ENCODE results near the gene POC5.
"Not testable (repeated sequence)": the region's sequence is repeated elsewhere in the genome, so short reads cannot be mapped to it uniquely, and the experiment has no call there.

The POC5 gene, protein sequence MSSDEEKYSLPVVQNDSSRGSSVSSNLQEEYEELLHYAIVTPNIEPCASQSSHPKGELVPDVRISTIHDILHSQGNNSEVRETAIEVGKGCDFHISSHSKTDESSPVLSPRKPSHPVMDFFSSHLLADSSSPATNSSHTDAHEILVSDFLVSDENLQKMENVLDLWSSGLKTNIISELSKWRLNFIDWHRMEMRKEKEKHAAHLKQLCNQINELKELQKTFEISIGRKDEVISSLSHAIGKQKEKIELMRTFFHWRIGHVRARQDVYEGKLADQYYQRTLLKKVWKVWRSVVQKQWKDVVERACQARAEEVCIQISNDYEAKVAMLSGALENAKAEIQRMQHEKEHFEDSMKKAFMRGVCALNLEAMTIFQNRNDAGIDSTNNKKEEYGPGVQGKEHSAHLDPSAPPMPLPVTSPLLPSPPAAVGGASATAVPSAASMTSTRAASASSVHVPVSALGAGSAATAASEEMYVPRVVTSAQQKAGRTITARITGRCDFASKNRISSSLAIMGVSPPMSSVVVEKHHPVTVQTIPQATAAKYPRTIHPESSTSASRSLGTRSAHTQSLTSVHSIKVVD
- 22.7 to 38.6 reads per million in 2 experiments for total RNA-seq

DNA sequence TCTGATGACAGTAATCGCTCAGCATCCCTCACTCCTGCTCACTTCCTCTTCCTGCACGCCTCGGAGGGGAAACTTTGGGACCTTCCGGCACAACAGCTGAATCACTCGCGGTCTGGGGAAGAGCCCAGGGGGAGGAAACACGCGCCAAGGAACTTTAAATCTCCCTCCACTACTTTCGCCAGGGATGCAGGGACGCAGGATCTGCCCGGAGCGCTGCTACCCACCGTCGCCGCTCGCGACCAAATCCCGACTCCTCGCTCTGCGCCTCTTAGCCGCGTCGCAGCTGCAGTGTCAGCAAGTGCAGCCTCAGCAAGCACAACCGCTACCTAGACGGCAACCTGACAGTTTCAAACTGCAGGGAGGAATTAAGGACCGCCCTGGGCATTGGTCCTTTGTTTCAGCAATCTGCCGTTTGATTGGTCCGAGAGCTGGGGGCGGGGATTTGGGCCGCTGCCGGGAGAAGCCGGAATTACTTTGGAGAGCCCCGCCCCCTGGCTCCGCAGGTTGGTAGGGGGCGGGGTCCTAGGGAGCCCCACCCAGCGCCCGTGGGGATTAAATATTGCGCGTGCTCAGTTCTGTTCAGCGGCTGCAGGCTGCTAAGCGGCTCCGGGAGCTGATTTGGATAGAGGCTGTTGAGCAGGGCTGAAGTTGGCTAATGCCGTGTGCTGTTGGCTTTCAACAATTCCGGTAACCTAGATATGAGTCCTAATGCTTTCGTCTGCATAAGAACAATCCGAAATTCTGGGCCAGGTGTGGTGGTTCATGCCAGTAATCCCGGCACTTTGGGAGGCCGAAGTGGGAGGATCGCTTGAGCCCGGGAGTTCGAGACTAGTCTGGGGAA is at the start of gene POC5:
Gene POC5, minus strand, starts transcription at position 356 of the 841 bp plus-strand sequence. CDS start 4,500 bp downstream, outside the sequence.
- peak; percentile 96 for DNase-seq (ENCODE audit: low read depth)

DNA sequence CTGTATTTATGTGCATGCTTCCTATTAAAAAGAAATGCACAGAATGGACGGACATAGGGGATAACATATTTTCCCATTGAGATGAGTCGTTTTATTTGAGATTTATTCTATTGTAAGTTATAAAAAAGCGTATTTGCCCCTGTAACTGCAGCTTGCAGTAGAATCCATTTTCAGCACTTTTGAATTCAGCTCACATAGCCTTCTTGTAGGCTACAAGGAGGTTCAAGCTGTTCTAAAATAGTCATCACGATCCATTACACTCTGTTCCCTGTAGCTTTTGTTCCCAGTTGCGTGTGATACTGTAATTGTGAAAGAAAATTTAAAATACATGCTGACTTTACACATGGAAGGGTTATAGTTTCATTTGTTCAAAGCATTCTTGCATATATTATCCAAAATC is 40.9 kb upstream of the POC5 start:
- DNase-seq (ENCODE audit: low read depth), result no peak

DNA sequence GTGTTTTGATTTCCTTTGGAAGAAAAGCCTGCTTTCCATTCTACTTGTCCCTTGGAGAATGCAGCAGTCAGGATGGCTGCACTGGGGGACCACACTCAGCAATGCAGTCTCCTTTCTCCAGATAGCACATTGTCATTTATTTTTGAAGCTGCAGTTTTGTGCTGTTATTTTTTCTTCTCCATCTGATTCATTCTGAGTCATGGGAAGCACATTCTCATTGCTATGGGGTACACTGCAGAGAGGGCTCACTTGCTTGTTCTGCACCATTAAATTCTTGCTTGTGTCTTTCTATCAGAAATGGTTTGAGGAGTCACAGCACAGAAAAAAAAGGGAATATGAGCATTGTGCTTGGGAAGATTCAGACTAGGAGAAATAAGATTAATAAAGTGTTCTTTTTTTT is 39.7 kb upstream of the POC5 start:
- DNase-seq (ENCODE audit: low read depth), result no peak

DNA sequence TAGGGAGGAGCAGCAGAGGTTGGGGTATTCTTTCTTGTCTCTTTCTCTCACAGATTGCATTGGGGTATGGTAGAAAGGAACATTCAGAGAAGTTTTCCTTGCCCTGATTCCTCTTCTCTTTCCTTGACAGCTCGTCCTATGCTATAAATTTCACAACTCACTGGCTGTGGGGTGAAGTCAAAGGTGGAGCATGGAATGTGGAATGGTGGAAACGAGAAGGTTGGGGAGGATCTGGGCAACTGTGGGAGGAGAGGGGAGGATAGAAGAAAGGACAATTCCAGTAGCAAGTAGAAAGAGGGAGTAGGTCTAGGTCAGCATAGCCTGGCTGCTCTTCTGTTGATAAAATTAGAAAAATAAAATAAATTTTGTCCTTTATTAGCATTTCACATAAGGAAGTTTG is 39.0 kb upstream of the POC5 start:
- no peak for DNase-seq (ENCODE audit: low read depth)

DNA sequence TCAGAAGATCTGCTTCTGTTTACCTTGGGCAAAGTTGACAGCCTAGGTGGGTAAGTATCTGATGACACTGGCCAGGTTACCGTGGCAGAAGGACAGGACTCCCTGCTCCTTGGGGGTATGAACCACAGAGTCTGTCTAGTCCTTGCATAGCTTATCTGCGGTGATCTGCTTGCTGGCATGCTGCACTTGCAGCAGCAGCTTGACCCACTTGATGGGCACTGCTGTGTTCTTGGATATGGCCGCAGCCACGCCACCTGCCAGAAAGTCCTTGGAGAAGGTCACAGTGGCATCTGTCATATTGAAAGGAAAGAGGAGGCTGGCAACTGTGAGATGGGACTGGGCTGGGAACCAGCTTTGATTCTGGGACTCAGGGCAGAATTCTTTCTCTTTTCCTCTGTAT is 35.9 kb upstream of the POC5 start:
- DNase-seq (ENCODE audit: low read depth), result no peak

DNA sequence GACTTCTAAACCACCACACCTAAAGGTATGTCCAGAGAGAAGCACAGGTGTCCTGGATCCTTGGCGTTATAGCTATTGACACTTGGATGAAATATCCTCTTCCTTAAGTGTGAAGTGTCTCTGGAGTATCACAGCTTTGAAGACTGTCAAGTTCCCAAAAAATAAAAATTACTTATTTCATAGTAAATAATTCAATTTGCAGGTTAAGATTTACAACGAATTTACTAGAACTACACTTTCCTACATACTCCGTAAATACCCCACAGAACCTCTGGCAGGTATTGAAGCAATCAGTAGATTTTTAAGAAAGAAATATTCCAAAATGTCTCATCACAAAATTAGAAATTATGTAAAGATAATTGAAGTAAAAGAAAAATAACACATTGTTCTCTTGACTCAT is 27.1 kb upstream of the POC5 start:
- DNase-seq (ENCODE audit: low read depth), result no peak

DNA sequence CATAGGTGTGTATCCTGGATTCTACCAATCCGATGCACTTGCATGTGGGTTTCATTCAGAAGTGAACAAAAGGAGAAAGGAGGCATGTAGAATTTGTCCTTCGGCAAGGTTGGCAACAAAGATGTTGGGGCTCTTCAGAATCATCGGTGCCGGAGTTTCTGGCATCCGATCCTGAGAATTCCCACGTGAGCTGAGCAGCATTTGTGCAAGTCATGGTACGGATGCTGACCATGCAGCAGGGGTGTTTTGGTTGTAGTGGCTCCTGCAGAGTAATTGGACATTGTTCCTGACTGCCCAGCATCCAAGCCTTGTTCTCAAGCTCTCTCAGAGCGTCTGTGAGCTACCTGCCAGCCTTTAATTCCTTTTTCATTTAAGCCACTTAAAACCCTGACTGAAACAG is 19.0 kb upstream of the POC5 start:
- no peak for DNase-seq (ENCODE audit: low read depth)

DNA sequence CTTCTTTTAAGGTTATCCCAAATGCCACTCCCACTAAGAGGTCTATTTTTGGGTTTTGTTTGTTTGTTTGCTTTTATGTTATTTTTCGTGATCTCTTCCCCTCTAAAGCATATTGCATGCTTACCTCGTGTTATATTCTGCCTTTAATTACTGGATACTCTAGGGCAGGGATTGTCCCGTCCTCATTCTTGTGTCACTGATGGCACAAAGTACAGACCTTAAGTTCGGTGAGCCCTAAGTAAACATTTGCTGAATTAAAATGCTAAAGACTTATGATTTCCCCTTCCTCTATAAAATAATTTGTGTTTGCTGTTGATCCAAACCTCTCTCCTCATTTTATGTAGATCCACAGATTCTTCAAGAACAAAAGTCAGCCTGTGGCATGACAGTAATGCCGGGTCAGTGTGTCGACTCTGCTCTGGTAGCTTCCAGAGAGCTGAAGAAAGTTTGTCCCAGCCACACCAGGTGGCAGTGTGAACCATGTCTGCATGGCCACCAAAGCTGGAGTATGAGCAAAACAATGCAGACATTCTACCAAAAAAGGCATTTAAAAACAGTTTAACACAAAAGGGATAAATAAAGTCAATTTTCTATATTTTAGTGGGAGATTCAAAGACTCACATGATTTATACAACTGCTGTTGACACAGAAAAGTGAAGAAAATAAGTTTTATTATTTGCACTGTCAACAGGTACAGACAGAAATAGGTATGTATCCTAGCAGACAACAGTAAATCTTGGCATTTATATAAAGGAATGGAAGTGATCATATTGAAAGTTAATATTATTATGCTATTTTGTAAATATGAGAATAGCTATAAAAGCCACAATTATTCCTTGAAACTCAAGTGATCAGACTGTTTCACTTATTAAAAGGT is 17.9 kb upstream of the POC5 start:
- no peak for DNase-seq (ENCODE audit: low read depth)

DNA sequence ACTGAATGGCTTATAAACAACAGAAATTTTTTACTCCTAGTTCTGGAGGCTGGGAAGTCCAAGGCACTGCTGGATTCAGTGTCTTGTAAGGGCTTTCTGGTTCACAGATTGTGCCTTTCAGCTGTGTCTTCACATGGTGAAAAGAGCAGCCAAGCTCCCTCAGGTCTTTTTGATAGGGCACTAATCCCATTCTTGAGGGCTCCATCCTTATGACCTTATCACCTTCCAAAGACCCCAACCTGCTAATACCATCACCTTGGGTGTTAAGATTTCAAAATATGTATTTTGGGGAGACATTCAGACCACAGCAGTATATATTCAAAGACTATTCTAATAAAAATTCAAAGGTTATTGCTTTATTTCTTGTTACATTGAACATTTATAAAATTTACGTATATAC is 16.5 kb upstream of the POC5 start:
- DNase-seq (ENCODE audit: low read depth), result no peak

DNA sequence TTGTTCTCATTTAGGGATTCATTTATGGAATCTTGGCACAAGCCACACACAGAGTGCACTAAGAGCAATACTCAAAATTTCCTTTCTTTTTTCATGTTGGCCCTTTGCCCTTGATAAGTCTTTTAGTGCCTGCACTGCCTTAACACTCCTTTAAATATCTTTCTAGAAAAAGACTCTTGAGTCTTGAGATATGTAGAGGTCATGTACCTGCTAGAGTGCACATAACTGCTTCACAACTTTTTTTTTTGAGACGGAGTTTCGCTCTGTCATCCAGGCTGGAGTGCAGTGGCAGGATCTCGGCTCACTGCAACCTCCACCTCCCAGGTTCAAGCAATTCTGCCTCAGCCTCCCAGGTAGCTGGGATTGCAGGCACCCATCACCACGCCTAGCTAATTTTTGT is 14.3 kb upstream of the POC5 start:
- not testable (repeated sequence) for DNase-seq (ENCODE audit: low read depth)

DNA sequence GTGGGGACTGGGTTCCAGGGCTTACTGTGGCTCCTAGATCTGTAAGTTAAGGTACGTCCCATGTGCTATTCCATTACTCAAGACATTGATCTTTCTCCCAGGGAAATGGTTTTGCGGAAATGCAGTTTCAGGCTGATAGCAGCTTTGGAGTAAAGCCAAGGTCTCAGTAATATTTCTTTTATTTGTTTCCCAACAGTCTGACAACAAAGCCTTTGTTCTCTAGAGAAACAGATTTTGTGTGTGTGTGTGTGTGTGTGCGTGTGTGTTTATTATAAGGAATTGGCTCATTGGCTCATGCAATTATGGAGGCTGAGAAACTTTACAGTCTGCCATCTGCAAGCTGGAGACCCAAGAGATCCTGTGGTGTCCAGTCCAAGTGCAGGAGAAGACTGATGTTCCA is 12.1 kb upstream of the POC5 start:
- DNase-seq (ENCODE audit: low read depth), result no peak

DNA sequence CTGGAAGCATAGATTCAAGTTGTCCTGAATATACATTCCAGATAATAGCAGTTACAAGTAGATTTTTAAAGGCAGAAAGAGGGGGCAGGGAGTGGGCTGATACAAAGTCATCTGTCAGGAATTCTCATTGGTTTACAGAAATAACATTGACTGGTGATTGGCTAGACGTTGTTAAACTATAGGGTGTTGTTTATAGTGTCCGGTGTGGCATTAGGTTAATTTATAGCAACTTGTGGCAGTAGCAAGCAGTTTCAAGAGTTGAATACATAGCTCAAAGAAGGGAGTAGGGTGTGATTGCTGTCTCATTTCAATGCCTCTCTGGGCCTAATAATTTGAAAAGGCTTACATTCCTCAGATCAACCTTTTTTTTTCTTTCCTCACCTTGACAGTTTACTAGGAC is 10.7 kb upstream of the POC5 start:
- DNase-seq (ENCODE audit: low read depth), result no peak

DNA sequence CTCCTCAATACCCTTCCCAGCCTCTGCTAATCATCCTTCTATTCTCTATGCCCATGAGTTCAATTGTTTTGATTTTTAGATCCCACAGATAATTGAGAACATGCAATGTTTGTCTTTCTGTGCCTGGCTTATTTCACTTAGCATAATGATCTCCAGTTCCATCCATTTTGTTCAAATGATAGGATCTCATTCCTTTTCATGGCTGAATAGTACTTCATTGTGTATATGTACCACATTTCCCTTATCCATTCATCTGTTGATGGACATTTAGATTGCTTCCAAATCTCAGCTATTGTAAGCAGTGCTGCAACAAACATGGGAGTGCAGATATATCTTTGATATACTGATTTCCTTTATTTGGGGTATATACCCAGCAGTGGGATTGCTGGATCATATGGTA is 9.0 kb upstream of the POC5 start:
- DNase-seq (ENCODE audit: low read depth), result not testable (repeated sequence)

DNA sequence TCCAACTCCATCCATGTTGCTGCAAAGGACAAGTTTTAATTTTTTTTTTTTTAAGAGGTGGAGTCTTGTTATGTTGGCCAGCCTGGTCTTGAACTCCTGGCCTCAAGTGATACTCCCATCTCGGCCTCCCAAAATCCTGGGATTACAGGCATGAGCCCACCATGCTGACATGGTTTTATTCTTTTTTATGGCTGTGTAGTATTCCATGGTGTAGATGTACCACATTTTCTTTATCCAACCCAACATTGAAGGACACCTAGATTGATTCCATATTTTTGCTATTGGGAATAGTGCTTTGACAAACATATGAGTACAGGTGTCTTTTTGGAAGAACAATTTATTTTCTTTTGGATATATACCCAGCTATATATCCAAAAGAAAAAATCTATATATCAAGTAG is 6.1 kb upstream of the POC5 start:
- no peak for DNase-seq (ENCODE audit: low read depth)

DNA sequence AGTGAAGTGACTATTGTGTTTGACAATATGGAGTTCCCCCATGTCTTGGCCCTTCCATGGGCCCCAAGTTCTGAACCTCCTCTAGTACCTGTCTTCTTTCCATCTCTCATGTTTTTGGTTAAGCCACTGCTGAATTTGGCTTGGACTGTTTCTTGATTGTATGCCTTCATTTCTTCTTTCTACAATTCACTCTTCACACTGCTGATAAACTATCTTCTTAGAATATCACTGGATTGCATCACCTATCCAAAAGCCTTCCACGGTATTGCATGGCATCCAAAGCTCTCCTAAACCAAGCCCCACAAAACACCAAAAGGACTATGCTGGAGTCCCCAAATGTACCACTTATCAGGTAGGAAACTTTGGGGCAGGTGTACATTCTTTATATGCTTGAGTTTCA is 4.3 kb upstream of the POC5 start:
- no peak for DNase-seq (ENCODE audit: low read depth)

DNA sequence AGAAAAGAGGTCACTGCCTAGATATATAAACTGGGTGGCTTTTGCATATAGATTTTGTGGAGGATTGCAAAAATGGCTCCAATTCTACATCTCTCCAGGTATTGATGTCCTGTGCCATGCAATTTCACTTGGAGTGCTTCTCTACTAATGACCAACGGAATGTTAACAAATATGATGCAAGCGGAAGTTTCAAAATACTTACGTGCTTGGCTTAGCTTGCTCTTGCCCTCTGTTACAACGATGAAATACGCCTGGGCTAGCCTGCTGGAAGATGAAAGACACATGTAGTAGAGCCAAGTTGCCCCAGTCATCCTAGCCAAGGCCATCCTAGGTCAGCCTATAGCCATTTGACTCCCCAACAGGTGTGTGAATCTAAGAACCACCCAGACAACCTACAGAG is 3.6 kb upstream of the POC5 start:
- DNase-seq (ENCODE audit: low read depth), result no peak

DNA sequence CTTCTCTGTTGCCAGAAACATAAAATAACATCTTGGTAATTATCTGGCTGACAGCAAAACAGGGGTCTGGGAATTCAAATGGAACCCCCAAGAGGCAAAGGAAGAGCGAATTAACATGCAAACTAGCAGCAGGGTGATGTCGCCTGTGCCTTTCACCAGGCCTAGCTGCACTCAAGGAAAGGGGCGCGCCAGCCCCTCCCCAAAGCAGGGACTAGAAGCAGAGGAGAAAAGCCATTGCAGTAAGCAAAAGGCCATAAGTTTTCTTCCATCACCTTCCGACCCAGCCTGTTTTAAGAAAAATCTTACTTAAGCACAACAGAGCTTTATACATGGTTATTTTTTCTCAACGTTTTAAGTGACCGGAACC is 539 bp downstream of the POC5 start:
- DNase-seq (ENCODE audit: low read depth), result no peak

DNA sequence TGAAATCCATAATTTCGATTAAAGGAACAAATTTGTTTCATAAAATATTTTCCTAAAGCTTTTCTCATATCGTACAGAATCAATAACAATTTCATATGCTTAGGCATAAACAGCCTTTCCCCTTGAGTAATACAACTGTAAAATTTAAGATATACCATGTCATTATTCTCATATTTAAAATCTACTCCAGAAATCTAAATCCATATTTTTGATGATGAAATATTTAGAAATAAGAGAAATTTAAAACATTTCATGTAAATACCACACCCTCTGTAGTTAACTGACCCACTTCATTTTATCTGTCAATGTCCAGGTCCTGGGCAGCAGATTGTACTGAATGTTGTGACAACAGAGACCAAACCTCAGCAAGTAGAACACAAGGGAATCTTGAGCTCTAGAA is 5.1 kb downstream of the POC5 start:
- no peak for DNase-seq (ENCODE audit: low read depth)

DNA sequence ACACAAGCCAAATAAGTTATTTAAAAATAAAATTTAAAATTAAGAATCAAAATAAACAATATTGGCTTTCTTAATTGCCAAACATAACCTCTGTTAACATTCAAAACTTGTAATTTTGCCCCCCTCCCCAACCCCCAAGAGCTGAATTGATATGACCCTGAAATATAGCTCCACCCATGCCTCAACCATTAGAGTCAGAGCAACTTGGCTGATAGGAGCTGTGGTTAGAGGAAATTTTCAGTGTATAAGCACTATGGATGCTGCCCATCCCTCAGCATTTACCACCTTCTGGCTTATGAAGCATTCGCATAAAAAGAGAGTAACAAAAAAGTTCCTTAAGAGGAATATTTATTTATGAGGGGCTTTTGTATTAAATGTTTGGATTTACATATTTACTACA is 6.1 kb downstream of the POC5 start:
- DNase-seq (ENCODE audit: low read depth), result no peak

DNA sequence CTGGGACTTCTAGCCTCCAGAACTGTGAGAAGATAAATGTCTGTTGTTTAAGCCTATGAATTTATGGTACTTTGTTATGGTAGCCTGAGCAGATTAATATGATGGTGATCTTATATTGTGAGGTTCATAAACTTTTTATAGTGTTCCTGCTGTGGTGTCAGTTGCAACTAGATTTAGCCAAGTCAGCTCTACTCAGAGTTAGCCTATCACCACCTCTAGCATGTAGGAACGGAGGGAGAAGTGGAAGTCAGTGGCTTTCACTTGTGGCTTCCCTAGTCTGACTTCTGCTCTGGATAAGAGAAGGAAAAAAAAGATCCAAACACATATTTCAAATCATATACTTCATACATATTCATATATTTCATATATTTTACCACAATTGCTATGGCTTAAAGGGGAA is 6.6 kb downstream of the POC5 start:
- no peak for DNase-seq (ENCODE audit: low read depth)

DNA sequence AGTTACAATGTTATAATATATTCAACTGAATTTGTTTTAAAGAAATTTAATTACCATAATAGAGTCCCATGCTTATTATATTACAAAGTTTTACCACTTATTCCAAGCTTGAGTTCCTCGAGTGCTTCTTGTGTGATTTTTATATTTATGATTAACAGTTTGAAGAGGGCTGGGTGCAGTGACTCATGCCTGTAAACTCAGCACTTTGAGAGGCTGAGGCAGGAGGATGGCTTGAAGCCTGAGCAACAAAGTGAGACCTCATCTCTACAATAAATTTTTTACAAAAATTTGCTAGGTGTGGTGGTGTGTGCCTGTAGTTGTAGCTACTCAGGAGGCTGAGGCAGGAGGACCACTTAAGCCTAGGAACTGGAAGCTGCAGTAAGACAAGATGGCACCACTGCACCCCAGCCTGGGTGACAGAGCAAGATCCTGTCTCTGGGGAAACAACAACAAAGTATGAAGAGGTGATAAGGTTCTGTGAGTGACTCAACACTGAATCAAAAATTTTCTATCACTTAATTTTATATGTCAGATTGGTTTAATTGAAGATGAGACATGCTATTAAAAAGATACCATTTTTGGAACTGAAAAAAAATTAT is 9.2 kb downstream of the POC5 start:
- no peak for DNase-seq (ENCODE audit: low read depth)

DNA sequence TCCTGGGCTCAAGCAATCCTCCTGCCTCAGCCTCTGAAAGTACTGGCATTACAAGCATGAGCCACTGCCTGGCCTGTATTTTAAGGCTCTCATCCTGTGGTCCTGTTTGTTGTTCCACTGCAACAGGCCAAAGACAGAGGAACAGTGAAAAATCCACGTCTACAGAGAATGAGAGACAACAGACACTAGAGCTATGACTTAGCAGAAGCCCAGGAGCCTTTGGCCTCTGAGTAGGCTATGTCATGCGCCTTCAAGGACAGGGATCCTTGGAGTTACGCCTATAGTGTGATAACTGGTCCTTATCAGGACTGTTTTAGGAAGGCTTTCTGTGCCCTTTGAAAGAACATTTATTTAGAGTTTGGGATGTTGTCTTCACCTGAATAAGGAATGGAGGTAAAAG is 10.5 kb downstream of the POC5 start:
- no peak for DNase-seq (ENCODE audit: low read depth)
